Kidney epithelial cell (primary cell): ENCODE results near the gene PCDHGB4. TPM values are rescaled to one million over a fixed set of nuclear protein-coding genes. Genes with fewer than 3 reads are reported as not detected.

Source experiments
- DNase-seq: peaks from one replicate; pipeline ENCODE4 v3.0.0-alpha.2; 2010; ENCODE audit warnings: low read depth
- H3K27me3 ChIP-seq: 2 replicates; pipeline ENCODE4 v1.6.0; 2011; ENCODE audit warnings: low read length; ENCODE audit not compliant: control insufficient read depth, insufficient read depth
- H3K36me3 ChIP-seq: 2 replicates; pipeline ENCODE4 v1.5.1; 2011; ENCODE audit warnings: low read length; ENCODE audit not compliant: control insufficient read depth, insufficient read depth
- H3K4me3 ChIP-seq: 2 replicates; pipeline ENCODE4 v1.5.1; 2011; ENCODE audit warnings: low read depth, mild to moderate bottlenecking, control low read depth, low read length
- total RNA-seq: library from RNA; depleted of rRNA; stranded (reverse); fragments of >200 nt; gene quantifications from 2 replicates; pipeline ENCODE4 v1.2.3, GENCODE V29; 2015
- TF ChIP-seq, protein P1 (sequence below): IDR thresholded peaks from 2 replicates; pipeline ENCODE4 v1.5.1; 2011; ENCODE audit warnings: mild to moderate bottlenecking, moderate library complexity, low read length, control low read depth, inconsistent platforms; ENCODE audit not compliant: insufficient read depth, poor library complexity, severe bottlenecking

Gene PCDHGB4
- total RNA-seq, 1 donor from 2014 or later, result 6.4 TPM

GRCh38 chr5:141355641-141356040 is 31.9 kb upstream of the PCDHGB4 start:
- TF ChIP-seq, protein P1, sequence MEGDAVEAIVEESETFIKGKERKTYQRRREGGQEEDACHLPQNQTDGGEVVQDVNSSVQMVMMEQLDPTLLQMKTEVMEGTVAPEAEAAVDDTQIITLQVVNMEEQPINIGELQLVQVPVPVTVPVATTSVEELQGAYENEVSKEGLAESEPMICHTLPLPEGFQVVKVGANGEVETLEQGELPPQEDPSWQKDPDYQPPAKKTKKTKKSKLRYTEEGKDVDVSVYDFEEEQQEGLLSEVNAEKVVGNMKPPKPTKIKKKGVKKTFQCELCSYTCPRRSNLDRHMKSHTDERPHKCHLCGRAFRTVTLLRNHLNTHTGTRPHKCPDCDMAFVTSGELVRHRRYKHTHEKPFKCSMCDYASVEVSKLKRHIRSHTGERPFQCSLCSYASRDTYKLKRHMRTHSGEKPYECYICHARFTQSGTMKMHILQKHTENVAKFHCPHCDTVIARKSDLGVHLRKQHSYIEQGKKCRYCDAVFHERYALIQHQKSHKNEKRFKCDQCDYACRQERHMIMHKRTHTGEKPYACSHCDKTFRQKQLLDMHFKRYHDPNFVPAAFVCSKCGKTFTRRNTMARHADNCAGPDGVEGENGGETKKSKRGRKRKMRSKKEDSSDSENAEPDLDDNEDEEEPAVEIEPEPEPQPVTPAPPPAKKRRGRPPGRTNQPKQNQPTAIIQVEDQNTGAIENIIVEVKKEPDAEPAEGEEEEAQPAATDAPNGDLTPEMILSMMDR, result no peak
- Histone ChIP-seq H3K36me3 (no peaks in the 10 kb centered on the region), H3K4me3 (no peak overlapping the region), H3K27me3 (peaks cover 17% of the 10 kb centered on the region)
- DNase-seq, result no peak

DNA sequence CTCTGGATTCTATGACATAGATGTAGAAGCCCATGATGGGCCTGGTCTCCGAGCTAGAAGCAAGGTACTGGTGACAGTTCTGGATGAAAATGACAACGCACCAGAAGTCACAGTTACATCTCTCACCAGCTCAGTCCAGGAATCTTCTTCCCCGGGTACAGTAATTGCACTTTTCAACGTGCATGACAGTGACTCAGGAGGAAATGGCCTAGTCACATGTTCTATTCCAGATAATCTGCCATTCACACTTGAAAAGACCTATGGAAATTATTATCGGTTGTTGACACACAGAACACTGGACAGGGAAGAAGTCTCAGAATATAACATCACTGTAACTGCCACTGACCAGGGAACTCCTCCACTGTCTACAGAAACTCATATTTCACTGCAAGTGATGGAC is 31.4 kb upstream of the PCDHGB4 start:
- TF ChIP-seq, protein P1, result no peak
- Histone ChIP-seq H3K4me3 (no peak overlapping the region), H3K27me3 (peaks cover 18% of the 10 kb centered on the region), H3K36me3 (no peaks in the 10 kb centered on the region)
- DNase-seq, result no peak

DNA sequence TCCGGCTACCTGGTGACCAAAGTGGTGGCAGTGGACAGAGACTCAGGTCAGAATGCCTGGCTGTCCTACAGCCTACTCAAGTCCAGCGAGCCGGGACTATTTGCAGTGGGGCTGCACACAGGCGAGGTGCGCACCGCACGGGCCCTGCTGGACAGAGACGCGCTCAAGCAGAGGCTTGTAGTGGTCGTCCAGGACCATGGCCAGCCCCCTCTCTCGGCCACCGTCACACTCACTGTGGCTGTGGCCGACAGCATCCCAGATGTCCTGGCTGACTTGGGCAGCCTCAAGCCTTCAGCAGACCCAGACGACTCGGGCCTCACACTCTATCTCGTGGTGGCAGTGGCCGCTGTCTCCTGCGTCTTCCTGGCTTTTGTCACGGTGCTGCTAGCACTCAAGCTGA is 30.5 kb upstream of the PCDHGB4 start:
- TF ChIP-seq, protein P1, result no peak

GRCh38 chr5:141359790-141360426 is 27.6 kb upstream of the PCDHGB4 start, which contains the start of gene PCDHGB2:
Gene PCDHGB2 (plus strand): TSS chr5:141359994. CDS start chr5:141360136, 142 bp downstream.
- TF ChIP-seq, protein P1, result peak; percentile 21
- Histone ChIP-seq H3K27me3 (peaks cover 22% of the 10 kb centered on the region), H3K4me3 (peak within 1 kb of the TSS; percentile 6), H3K36me3 (no peaks in the 10 kb centered on the region)
- DNase-seq, result no peak

More for the DNA sequence above, 30.5 kb upstream of the PCDHGB4 start:
- H3K36me3 ChIP-seq, result no peaks in the 10 kb centered on the region
- DNase-seq, result no peak
- peaks cover 16% of the 10 kb centered on the region for H3K27me3 ChIP-seq
- no peak overlapping the region for H3K4me3 ChIP-seq

DNA sequence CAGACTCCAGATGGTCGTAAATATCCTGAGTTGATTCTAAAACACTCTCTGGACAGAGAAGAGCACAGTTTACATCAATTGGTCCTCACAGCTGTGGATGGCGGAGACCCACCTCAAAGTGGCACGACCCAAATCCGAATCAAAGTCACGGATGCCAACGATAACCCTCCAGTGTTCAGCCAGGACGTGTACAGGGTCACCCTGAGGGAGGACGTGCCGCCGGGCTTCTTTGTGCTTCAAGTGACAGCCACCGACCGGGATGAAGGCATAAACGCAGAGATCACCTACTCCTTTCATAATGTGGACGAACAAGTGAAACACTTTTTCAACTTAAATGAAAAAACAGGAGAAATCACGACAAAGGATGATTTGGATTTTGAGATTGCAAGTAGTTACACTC is 26.8 kb upstream of the PCDHGB4 start:
- TF ChIP-seq, protein P1, result no peak
- no peak overlapping the region for H3K4me3 ChIP-seq
- DNase-seq, result no peak
- no peaks in the 10 kb centered on the region for H3K36me3 ChIP-seq
- H3K27me3 ChIP-seq, result peaks cover 27% of the 10 kb centered on the region

- TF ChIP-seq, protein P1, result no peak
- no peak for DNase-seq
- Histone ChIP-seq H3K36me3 (no peaks in the 10 kb centered on the region), H3K4me3 (no peak overlapping the region), H3K27me3 (peaks cover 34% of the 10 kb centered on the region)
Observed at GRCh38 chr5:141362719-141363118, 24.8 kb upstream of the PCDHGB4 start.
